ENCODE data around the gene DPPA3.
"Not testable (repeated sequence)": the region's sequence is repeated elsewhere in the genome, so short reads cannot be mapped to it uniquely, and the experiment has no call there.

Gene DPPA3

GRCh38 chr12:7731486-7731885, 20.3 kb downstream of the DPPA3 start:
- no peak for DNase-seq

GRCh38 chr12:7732993-7733392, 21.8 kb downstream of the DPPA3 start:
- DNase-seq, result no peak

- DNase-seq, result no peak
Measured at GRCh38 chr12:7747246-7747645, 36.0 kb downstream of the DPPA3 start, which contains the start of gene CLEC4C. Gene CLEC4C, minus strand, starts transcription at chr12:7747375. Its CDS starts 27 bp downstream, at chr12:7747348.

- no peak for DNase-seq
Measured at GRCh38 chr12:7748852-7749251, 37.6 kb downstream of the DPPA3 start.

- DNase-seq, result no peak
Measured at GRCh38 chr12:7749442-7749841, 38.2 kb downstream of the DPPA3 start.

- no peak for DNase-seq
Measured at GRCh38 chr12:7750350-7750749, 39.1 kb downstream of the DPPA3 start.

GRCh38 chr12:7751394-7751793, 40.2 kb downstream of the DPPA3 start:
- DNase-seq, result no peak

- not testable (repeated sequence) for DNase-seq
Measured at GRCh38 chr12:7751941-7752922, 41.0 kb downstream of the DPPA3 start.

- DNase-seq, result not testable (repeated sequence)
Measured at GRCh38 chr12:7755668-7756067, 44.4 kb downstream of the DPPA3 start.

- no peak for DNase-seq
Measured at GRCh38 chr12:7756993-7757392, 45.8 kb downstream of the DPPA3 start.

- no peak for DNase-seq
Measured at GRCh38 chr12:7758766-7759140, 47.5 kb downstream of the DPPA3 start.
